ENCODE data around the gene ACAA1. TPM values are rescaled to one million over a fixed set of nuclear protein-coding genes. Genes with fewer than 3 reads are reported as not detected.

The ACAA1 gene
- total RNA-seq, 1 donor from 2014 or later: 54.2 TPM

GRCh38 chr3:38120693-38121450 is 16.1 kb downstream of the ACAA1 start:
- Histone ChIP-seq H3K4me3 (ENCODE audit: low read depth, low read length) (no peak overlapping the region), H3K27me3 (ENCODE audit: control insufficient read depth, insufficient read depth, low read length) (no peaks in the 10 kb centered on the region), H3K36me3 (ENCODE audit: control insufficient read depth, insufficient read depth, low read length) (peaks cover 23% of the 10 kb centered on the region)
- FAIRE-seq (no peak), DNase-seq (ENCODE audit: low read depth) (no peak)
- TF ChIP-seq, protein P1, sequence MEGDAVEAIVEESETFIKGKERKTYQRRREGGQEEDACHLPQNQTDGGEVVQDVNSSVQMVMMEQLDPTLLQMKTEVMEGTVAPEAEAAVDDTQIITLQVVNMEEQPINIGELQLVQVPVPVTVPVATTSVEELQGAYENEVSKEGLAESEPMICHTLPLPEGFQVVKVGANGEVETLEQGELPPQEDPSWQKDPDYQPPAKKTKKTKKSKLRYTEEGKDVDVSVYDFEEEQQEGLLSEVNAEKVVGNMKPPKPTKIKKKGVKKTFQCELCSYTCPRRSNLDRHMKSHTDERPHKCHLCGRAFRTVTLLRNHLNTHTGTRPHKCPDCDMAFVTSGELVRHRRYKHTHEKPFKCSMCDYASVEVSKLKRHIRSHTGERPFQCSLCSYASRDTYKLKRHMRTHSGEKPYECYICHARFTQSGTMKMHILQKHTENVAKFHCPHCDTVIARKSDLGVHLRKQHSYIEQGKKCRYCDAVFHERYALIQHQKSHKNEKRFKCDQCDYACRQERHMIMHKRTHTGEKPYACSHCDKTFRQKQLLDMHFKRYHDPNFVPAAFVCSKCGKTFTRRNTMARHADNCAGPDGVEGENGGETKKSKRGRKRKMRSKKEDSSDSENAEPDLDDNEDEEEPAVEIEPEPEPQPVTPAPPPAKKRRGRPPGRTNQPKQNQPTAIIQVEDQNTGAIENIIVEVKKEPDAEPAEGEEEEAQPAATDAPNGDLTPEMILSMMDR (IDR thresholded peaks at IDR 0.05; ENCODE audit: insufficient read depth, low read length, severe bottlenecking): no peak

- DNase-seq (ENCODE audit: low read depth): no peak
- FAIRE-seq: no peak
- TF ChIP-seq, protein P1 (IDR thresholded peaks at IDR 0.05; ENCODE audit: insufficient read depth, low read length, severe bottlenecking): no peak
- no peak overlapping the region for H3K4me3 ChIP-seq (ENCODE audit: low read depth, low read length)
- peaks cover 18% of the 10 kb centered on the region for H3K36me3 ChIP-seq (ENCODE audit: control insufficient read depth, insufficient read depth, low read length)
- H3K27me3 ChIP-seq (ENCODE audit: control insufficient read depth, insufficient read depth, low read length): no peaks in the 10 kb centered on the region
Measured at GRCh38 chr3:38119821-38120692, 16.9 kb downstream of the ACAA1 start.

DNA sequence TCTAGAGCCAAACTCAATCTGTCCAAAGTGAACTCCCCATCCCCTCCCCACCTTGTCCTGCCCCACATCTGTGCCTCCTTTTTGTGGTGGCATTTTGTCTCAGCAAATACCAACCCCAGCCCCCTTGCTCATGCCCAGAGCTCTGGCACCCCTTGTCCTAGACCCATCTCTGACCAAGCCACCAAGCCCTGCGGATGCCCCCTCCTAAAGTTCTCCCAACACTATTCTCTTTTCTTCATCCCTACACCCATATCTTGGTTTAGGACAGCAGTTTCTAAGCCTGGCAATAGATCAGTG is 17.7 kb downstream of the ACAA1 start:
- Histone ChIP-seq H3K36me3 (ENCODE audit: control insufficient read depth, insufficient read depth, low read length) (peaks cover 18% of the 10 kb centered on the region), H3K4me3 (ENCODE audit: low read depth, low read length) (no peak overlapping the region), H3K27me3 (ENCODE audit: control insufficient read depth, insufficient read depth, low read length) (no peaks in the 10 kb centered on the region)
- DNase-seq (ENCODE audit: low read depth) (no peak), FAIRE-seq (no peak)
- TF ChIP-seq, protein P1 (IDR thresholded peaks at IDR 0.05; ENCODE audit: insufficient read depth, low read length, severe bottlenecking): no peak

DNA sequence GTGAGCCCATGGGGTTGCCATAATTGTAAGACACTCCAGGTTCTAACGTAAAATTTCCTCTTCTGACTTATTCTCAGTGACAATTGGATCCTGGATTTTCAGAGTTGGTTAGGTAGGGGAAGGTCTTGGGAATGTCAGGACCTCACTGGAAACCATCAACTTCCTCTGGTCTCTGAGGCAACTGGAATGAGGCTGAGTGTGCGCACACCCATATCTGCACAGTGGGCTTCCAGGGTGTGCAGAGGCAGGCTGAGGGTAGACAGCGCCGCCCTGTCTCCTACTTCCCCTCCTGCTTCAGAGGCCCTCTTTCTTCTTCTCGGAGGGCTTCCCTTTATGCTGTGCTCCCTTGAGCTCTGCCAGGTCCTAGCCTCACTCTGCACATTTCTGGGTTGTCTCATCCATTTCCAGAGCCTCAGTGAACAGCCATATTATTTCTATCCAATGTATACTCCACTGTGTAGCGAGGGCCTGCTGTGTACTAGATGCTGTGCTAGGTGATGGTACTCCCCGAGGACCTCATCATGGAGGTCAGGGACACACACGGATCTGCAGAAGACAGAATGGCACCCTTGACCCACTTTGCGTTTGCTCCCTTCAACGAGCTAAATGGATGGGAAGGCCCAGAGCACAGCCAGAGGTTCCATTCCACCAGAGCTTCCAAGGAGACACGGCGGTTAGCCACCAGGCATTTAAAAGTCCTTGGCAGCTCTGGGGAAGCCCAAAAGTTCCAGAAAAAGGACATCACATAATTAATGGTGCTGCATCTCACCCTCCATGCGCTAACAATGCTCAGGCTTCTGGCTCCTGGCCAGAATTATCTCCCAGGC is 18.3 kb downstream of the ACAA1 start:
- H3K4me3 ChIP-seq (ENCODE audit: low read depth, low read length): no peak overlapping the region
- DNase-seq (ENCODE audit: low read depth): no peak
- H3K36me3 ChIP-seq (ENCODE audit: control insufficient read depth, insufficient read depth, low read length): peaks cover 18% of the 10 kb centered on the region
- H3K27me3 ChIP-seq (ENCODE audit: control insufficient read depth, insufficient read depth, low read length): no peaks in the 10 kb centered on the region
- no peak for FAIRE-seq
- TF ChIP-seq, protein P1 (IDR thresholded peaks at IDR 0.05; ENCODE audit: insufficient read depth, low read length, severe bottlenecking): no peak

DNA sequence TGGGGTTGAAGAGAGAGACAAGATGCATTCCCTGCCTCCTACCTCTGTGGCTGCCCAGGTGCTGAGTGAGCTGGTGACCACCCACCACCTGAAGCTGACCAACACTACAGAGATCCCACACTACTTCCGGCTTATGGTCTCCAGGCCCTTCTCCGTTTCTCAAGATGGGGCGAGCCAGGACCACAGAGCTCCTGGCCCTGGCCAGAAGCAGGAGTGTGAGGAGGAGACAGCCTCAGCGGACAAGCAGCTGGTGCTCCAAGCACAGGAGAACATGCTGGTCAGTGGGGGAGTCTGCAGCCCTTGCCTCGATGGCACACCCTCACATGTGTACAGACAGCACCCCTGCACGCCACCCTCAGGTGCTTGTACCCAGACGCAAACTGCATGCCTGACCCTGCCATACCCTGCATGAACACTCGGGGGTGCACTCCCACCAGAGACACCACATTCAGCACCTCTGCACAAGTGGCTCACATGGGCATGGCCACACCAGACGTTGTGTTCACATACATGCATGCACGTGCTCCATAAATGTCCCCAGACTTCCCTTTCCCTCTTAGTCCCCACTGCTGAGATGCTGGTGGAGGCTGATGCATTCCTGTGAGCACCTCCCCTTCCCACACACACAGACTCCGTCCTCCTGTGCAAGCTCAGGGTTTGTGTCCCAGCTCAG is 19.0 kb downstream of the ACAA1 start:
- peak; percentile 43 for FAIRE-seq
- H3K36me3 ChIP-seq (ENCODE audit: control insufficient read depth, insufficient read depth, low read length): peaks cover 15% of the 10 kb centered on the region
- H3K27me3 ChIP-seq (ENCODE audit: control insufficient read depth, insufficient read depth, low read length): no peaks in the 10 kb centered on the region
- H3K4me3 ChIP-seq (ENCODE audit: low read depth, low read length): no peak overlapping the region
- TF ChIP-seq, protein P1 (IDR thresholded peaks at IDR 0.05; ENCODE audit: insufficient read depth, low read length, severe bottlenecking): peak; percentile 94
- peak; percentile 57 for DNase-seq (ENCODE audit: low read depth)
